IPS-NIHi11 (cell line): ENCODE results near the gene ARHGAP15.

Source experiments
- DNase-seq: peaks from one replicate; pipeline ENCODE4 v3.0.0; 2012; ENCODE audit warnings: mixed read lengths, low spot score

Gene ARHGAP15

GRCh38 chr2:143582046-143582747, 453.0 kb downstream of the ARHGAP15 start:
- no peak for DNase-seq

GRCh38 chr2:143584936-143585335, 455.7 kb downstream of the ARHGAP15 start:
- no peak for DNase-seq

GRCh38 chr2:143586119-143586518, 456.9 kb downstream of the ARHGAP15 start:
- no peak for DNase-seq

GRCh38 chr2:143588746-143589145, 459.5 kb downstream of the ARHGAP15 start:
- DNase-seq = no peak

GRCh38 chr2:143594161-143594560, 464.9 kb downstream of the ARHGAP15 start:
- no peak for DNase-seq

GRCh38 chr2:143594745-143595144, 465.5 kb downstream of the ARHGAP15 start:
- DNase-seq = no peak

- no peak for DNase-seq
These were observed 470.9 kb downstream of the ARHGAP15 start for GRCh38 chr2:143600116-143600515.

- no peak for DNase-seq
These were observed 472.6 kb downstream of the ARHGAP15 start for GRCh38 chr2:143601828-143602227.

- no peak for DNase-seq
These were observed 473.9 kb downstream of the ARHGAP15 start for GRCh38 chr2:143603035-143603655.

GRCh38 chr2:143603846-143604565, 474.8 kb downstream of the ARHGAP15 start:
- DNase-seq = no peak

GRCh38 chr2:143604566-143604959, 475.3 kb downstream of the ARHGAP15 start:
- DNase-seq = no peak

GRCh38 chr2:143607231-143608062, 478.2 kb downstream of the ARHGAP15 start:
- peak; percentile 56 for DNase-seq

GRCh38 chr2:143608063-143608423, 478.8 kb downstream of the ARHGAP15 start:
- DNase-seq = no peak

GRCh38 chr2:143608758-143609157, 479.5 kb downstream of the ARHGAP15 start:
- DNase-seq = no peak

- no peak for DNase-seq
These were observed 482.1 kb downstream of the ARHGAP15 start for GRCh38 chr2:143611336-143611735.

- DNase-seq = no peak
These were observed 486.3 kb downstream of the ARHGAP15 start for GRCh38 chr2:143615562-143615961.

- DNase-seq = no peak
These were observed 487.2 kb downstream of the ARHGAP15 start for GRCh38 chr2:143616452-143616851.

- no peak for DNase-seq
These were observed 488.7 kb downstream of the ARHGAP15 start for GRCh38 chr2:143617803-143618415.

- DNase-seq = no peak
These were observed 492.9 kb downstream of the ARHGAP15 start for GRCh38 chr2:143622106-143622505.

- DNase-seq = no peak
These were observed 494.2 kb downstream of the ARHGAP15 start for GRCh38 chr2:143623231-143623908.

GRCh38 chr2:143623909-143624260, 494.7 kb downstream of the ARHGAP15 start:
- DNase-seq = no peak
